Measurements from ENCODE around the gene LIPC. TPM values are rescaled to one million over a fixed set of nuclear protein-coding genes. Genes with fewer than 3 reads are reported as not detected.

Gene LIPC
- total RNA-seq, 1 experiment from 2014 or later, result not detected

GRCh38 chr15:58588096-58588495 lies 156.3 kb downstream of the LIPC start (continued):
- no peak for TF ChIP-seq REST (IDR thresholded peaks at IDR 0.05; ENCODE audit: low read depth)

- ATAC-seq (no peak), DNase-seq (ENCODE audit: low read depth, low spot score) (no peak)
- CTCF ChIA-PET, result no interaction called here
- H3K9me2 ChIP-seq (ENCODE audit: insufficient read depth), result no peaks in the 10 kb centered on the region
- BruUV-seq (replicated peaks), result no TSS peak
- no peaks in the 10 kb centered on the region for H3K79me2 ChIP-seq (ENCODE audit: insufficient read depth, low read length)
- intact Hi-C loops (cut with micrococcal nuclease), result no loop called here
- no peak overlapping the region for H3K9ac ChIP-seq (ENCODE audit: low read length)
- POLR2A ChIA-PET, result no interaction called here
- no peak overlapping the region for H3K27ac ChIP-seq (ENCODE audit: low read depth, low read length)
- no peak overlapping the region for H3K4me3 ChIP-seq (replicated peaks in 1 of 2; ENCODE audit: low read depth in 1 of 2, low read length in 2 of 2)
- H3K9me3 ChIP-seq (ENCODE audit: control insufficient read depth in 1 of 2, insufficient read depth in 1 of 2, low read depth in 1 of 2, low read length in 2 of 2), result no peaks in the 10 kb centered on the region
- no peaks in the 10 kb centered on the region for H3K36me3 ChIP-seq (ENCODE audit: control insufficient read depth in 1 of 2, insufficient read depth in 2 of 2, low read length in 2 of 2)
- RAD21 ChIA-PET (ENCODE audit: low non-redundant PET in 1 of 2, low total read pairs in 2 of 2, uncharacterized antibody in 2 of 2, unreplicated experiment in 2 of 2), result no interaction called here
- no peaks in the 10 kb centered on the region for H4K20me1 ChIP-seq (ENCODE audit: insufficient read depth)
- no peaks in the 10 kb centered on the region for H3K27me3 ChIP-seq (ENCODE audit: insufficient read depth, low read length)
- no peak overlapping the region for H2AFZ ChIP-seq (ENCODE audit: low read depth, low read length, poor library complexity, severe bottlenecking)
- no peak overlapping the region for H3K4me2 ChIP-seq (ENCODE audit: low read length)
- no peaks in the 10 kb centered on the region for H3K4me1 ChIP-seq (ENCODE audit: control insufficient read depth in 1 of 2, insufficient read depth in 2 of 2, low read length in 2 of 2)
- no peak for TF ChIP-seq YY1 (IDR thresholded peaks at IDR 0.05; ENCODE audit: extremely low read depth, insufficient replicate concordance, low read depth, low read length)
- TF ChIP-seq ZNF274 (IDR thresholded peaks at IDR 0.05; ENCODE audit: low read depth, low read length), result no peak
- TF ChIP-seq ELF1 (IDR thresholded peaks at IDR 0.05; ENCODE audit: borderline replicate concordance, low read depth), result no peak
- no peak for TF ChIP-seq CTCF (IDR thresholded peaks at IDR 0.05 in 2 of 3, conservative IDR thresholded peaks at IDR 0.05 in 1 of 3; ENCODE audit: borderline replicate concordance in 1 of 3, insufficient read depth in 1 of 3, low read depth in 2 of 3, low read length in 2 of 3)
- TF ChIP-seq EGR1 (IDR thresholded peaks at IDR 0.05; ENCODE audit: low read depth), result no peak
- TF ChIP-seq CBX3 (IDR thresholded peaks at IDR 0.05; ENCODE audit: low read depth), result no peak
- no peak for TF ChIP-seq SRF (IDR thresholded peaks at IDR 0.05; ENCODE audit: low read depth)
- TF ChIP-seq JUND (IDR thresholded peaks at IDR 0.05), result no peak
- TF ChIP-seq SIN3A (IDR thresholded peaks at IDR 0.05; ENCODE audit: low read depth), result no peak
- TF ChIP-seq FOSL1 (IDR thresholded peaks at IDR 0.05; ENCODE audit: low read depth), result no peak
- no peak for TF ChIP-seq TCF7L2 (IDR thresholded peaks at IDR 0.05; ENCODE audit: borderline replicate concordance, extremely low read depth, insufficient read depth, insufficient read length)
- TF ChIP-seq RAD21 (IDR thresholded peaks at IDR 0.05; ENCODE audit: low read depth), result no peak
- TF ChIP-seq CEBPB (IDR thresholded peaks at IDR 0.05; ENCODE audit: low read depth), result no peak
- TF ChIP-seq REST (IDR thresholded peaks at IDR 0.05; ENCODE audit: low read depth), result no peak
These were observed 157.3 kb downstream of the LIPC start for GRCh38 chr15:58589047-58589446.
